BLaER1 treated with 17β-estradiol and CSF1 and Interleukin-3, amounts not matched to agents 10 nM and 100 nM (cell line): ENCODE data around the gene PPP1R13L.

Experiments used
- H3K27ac ChIP-seq, 11 experiments: shearing (Covaris generic); formaldehyde crosslinking; 2 replicates each; pipeline ENCODE4 v1.8.1; 2022
- H3K27me3 ChIP-seq, 11 experiments: shearing (Covaris generic); formaldehyde crosslinking; 2 replicates each; pipeline ENCODE4 v1.8.1; 2022
- H3K36me3 ChIP-seq, 11 experiments: shearing (Covaris generic); formaldehyde crosslinking; 2 replicates each; pipeline ENCODE4 v1.8.1; 2022
- H3K4me1 ChIP-seq, 10 experiments: shearing (Covaris generic); formaldehyde crosslinking; 2 replicates each; pipeline ENCODE4 v1.8.1; 2022
- H3K4me2 ChIP-seq, 11 experiments: shearing (Covaris generic); formaldehyde crosslinking; 2 replicates each; pipeline ENCODE4 v1.8.1; 2022
- H3K4me3 ChIP-seq, 10 experiments: shearing (Covaris generic); formaldehyde crosslinking; 2 replicates each; pipeline ENCODE4 v1.8.1; 2022
- H3K9ac ChIP-seq, 11 experiments: shearing (Covaris generic); formaldehyde crosslinking; 2 replicates each; pipeline ENCODE4 v1.8.1; 2022
- H3K9me3 ChIP-seq, 11 experiments: shearing (Covaris generic); formaldehyde crosslinking; replicated peaks in 1 of 11; 2 replicates each; pipeline ENCODE4 v1.8.1; 2022
- H4K20me1 ChIP-seq, 11 experiments: shearing (Covaris generic); formaldehyde crosslinking; 2 replicates each; pipeline ENCODE4 v1.8.1; 2022
- Cebpa-rat ChIP-seq, 11 experiments: shearing (Covaris generic); IDR thresholded peaks; 2 replicates each; pipeline ENCODE4 v1.8.1; 2022

PPP1R13L gene

GRCh38 chr19:45376045-45376724 is 28.7 kb downstream of the PPP1R13L start:
- H3K27ac ChIP-seq, result no peak overlapping the region
- H3K4me2 ChIP-seq, result peak overlapping the region in 8 of 11 experiments; percentile 13 to 47 (median 32); a peak in 11 of 22 replicates

GRCh38 chr19:45370410-45371204 is 34.3 kb downstream of the PPP1R13L start, which contains the start of gene ERCC2:
ERCC2 (minus strand) TSS chr19:45370573; CDS start chr19:45370540, 33 bp downstream.
- Histone ChIP-seq H3K27ac (peak within 1 kb of the TSS; percentile 53 to 82 (median 78); a peak in 21 of 22 replicates), H3K36me3 (peaks cover 0 to 9% (median 3%) of the 10 kb centered on the region in 11 experiments; a peak in 8 of 22 replicates), H3K27me3 (no peaks in the 10 kb centered on the region), H3K4me1 (peaks cover 31 to 42% (median 34%) of the 10 kb centered on the region in 10 experiments), H4K20me1 (no peaks in the 10 kb centered on the region; a peak in 1 of 22 replicates), H3K4me2 (peak within 1 kb of the TSS; percentile 87 to 99 (median 95)), H3K4me3 (peak within 1 kb of the TSS; percentile 63 to 86 (median 78)), H3K9me3 (no peaks in the 10 kb centered on the region), H3K9ac (peak within 1 kb of the TSS; percentile 71 to 86 (median 82))
- no peak for TF ChIP-seq Cebpa-rat (IDR thresholded peaks at IDR 0.05)

More at GRCh38 chr19:45376045-45376724, 28.7 kb downstream of the PPP1R13L start:
- H3K4me3 ChIP-seq, result no peak overlapping the region
- H3K27me3 ChIP-seq, result no peaks in the 10 kb centered on the region
- H3K4me1 ChIP-seq, result peaks cover 7 to 18% (median 12%) of the 10 kb centered on the region in 10 experiments; a peak in 18 of 20 replicates
- no peaks in the 10 kb centered on the region for H4K20me1 ChIP-seq
- no peak overlapping the region for H3K9ac ChIP-seq
- no peak for TF ChIP-seq Cebpa-rat (IDR thresholded peaks at IDR 0.05)
- H3K36me3 ChIP-seq, result no peaks in the 10 kb centered on the region
- no peaks in the 10 kb centered on the region for H3K9me3 ChIP-seq

DNA sequence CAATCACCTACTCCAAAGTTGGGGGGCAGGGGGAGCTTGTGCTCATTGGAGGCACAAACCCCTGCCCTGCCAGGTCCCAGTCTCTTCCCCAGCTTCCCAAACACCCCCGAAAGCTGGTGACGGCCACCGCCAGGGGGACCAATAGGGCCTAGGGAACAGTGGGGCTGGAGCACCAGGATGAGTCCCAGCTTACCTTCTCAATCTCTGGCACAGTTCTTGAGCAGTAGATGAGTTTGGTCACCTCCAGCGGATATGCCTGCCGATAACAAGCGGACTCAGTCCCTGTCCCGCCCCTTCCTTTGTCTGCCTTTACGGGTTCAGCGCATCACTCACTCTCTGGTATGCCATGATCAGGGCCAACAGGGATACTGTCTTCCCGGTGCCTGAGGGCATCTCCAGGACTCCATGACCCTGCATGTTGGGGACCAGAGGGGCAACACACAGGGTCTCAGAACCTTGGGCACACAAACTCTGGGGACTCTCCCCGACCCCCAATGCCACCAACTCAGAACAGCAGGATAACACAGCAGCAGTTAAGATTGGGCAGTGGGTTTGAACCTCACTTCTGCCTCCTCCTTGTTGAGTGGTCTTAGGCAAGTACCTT is 36.0 kb downstream of the PPP1R13L start:
- Histone ChIP-seq H3K9me3 (no peaks in the 10 kb centered on the region), H3K4me2 (peak overlapping the region; percentile 87 to 99 (median 95); a peak in 20 of 22 replicates), H3K4me1 (peaks cover 31 to 42% (median 34%) of the 10 kb centered on the region in 10 experiments), H4K20me1 (peaks cover 0 to 4% (median 0%) of the 10 kb centered on the region in 11 experiments; a peak in 2 of 22 replicates), H3K9ac (peak overlapping the region in 1 of 11 experiments; percentile 83; a peak in 3 of 22 replicates), H3K4me3 (no peak overlapping the region; a peak in 1 of 20 replicates), H3K27ac (no peak overlapping the region), H3K36me3 (peaks cover 8 to 26% (median 18%) of the 10 kb centered on the region in 11 experiments; a peak in 18 of 22 replicates), H3K27me3 (no peaks in the 10 kb centered on the region)
- TF ChIP-seq Cebpa-rat (IDR thresholded peaks at IDR 0.05), result no peak

- Histone ChIP-seq H4K20me1 (peaks cover 0 to 11% (median 0%) of the 10 kb centered on the region in 11 experiments; a peak in 2 of 22 replicates), H3K36me3 (peaks cover 15 to 34% (median 24%) of the 10 kb centered on the region in 11 experiments; a peak in 19 of 22 replicates), H3K9ac (no peak overlapping the region), H3K4me2 (peak overlapping the region in 4 of 11 experiments; percentile 0 to 99 (median 94); a peak in 4 of 22 replicates), H3K4me3 (no peak overlapping the region), H3K9me3 (no peaks in the 10 kb centered on the region), H3K27ac (no peak overlapping the region), H3K27me3 (no peaks in the 10 kb centered on the region), H3K4me1 (peaks cover 31 to 42% (median 34%) of the 10 kb centered on the region in 10 experiments)
- no peak for TF ChIP-seq Cebpa-rat (IDR thresholded peaks at IDR 0.05)
Observed at GRCh38 chr19:45368127-45368526, 36.7 kb downstream of the PPP1R13L start.

DNA sequence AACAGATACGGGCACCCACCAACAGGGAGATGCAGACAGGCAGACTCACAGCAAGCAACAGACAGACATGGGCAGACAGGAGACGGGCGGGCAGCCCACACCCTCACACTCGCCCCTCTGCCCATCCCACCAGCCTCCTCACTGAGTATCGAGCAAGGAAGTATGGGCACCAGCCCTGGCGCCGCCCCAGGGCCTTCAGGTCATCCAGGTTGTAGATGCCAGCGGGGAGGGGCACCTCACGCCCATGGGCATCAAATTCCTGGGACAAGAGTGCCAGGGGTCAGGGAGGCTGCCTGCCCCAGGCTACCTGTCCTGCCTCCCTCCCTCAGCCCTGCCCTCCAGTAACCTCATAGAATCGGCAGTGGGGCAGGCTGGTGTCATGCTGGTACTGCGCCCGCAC is 40.2 kb downstream of the PPP1R13L start:
- Histone ChIP-seq H3K36me3 (peaks cover 32 to 65% (median 54%) of the 10 kb centered on the region in 11 experiments), H3K9ac (no peak overlapping the region; a peak in 1 of 22 replicates)

DNA sequence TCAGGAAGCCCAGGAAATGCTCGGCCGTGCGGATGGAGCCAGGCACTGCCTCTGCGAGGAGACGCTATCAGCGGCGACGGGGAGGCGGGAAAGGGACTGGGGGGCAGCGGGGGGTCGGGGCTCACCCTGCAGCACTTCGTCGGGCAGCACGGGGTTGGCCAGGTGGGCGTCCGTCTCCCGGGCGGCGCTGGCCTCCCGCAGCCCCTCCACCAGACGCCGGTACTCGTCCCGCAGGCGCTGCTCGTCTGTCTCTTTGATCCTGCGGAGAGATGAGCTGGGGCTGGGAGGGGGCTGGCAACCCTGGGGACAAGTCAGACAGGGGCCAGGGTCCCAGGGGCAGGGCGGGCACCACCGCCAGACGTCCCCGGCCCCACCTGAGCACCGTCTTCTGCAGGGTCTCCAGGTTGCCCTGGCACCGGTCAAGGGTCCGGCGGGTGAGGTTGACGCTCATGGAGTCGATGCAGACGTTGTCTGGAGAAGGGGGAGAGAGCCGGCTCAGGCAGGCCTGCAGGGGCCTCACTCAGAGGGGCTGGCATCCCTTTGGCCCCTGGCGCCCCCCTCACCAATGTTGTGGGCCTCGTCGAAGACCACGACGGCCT is 40.9 kb downstream of the PPP1R13L start:
- Histone ChIP-seq H3K9ac (no peak overlapping the region), H4K20me1 (peaks cover 0 to 24% (median 0%) of the 10 kb centered on the region in 11 experiments; a peak in 2 of 22 replicates), H3K4me1 (peaks cover 13 to 25% (median 18%) of the 10 kb centered on the region in 10 experiments; a peak in 19 of 20 replicates), H3K4me3 (no peak overlapping the region), H3K27me3 (no peaks in the 10 kb centered on the region), H3K36me3 (peaks cover 40 to 72% (median 60%) of the 10 kb centered on the region in 11 experiments), H3K4me2 (no peak overlapping the region), H3K9me3 (no peaks in the 10 kb centered on the region), H3K27ac (no peak overlapping the region)
- no peak for TF ChIP-seq Cebpa-rat (IDR thresholded peaks at IDR 0.05)

More for the DNA sequence above, 40.2 kb downstream of the PPP1R13L start:
- TF ChIP-seq Cebpa-rat (IDR thresholded peaks at IDR 0.05), result no peak
- no peak overlapping the region for H3K4me2 ChIP-seq
- no peaks in the 10 kb centered on the region for H3K9me3 ChIP-seq
- H3K27me3 ChIP-seq, result no peaks in the 10 kb centered on the region
- peaks cover 0 to 24% (median 0%) of the 10 kb centered on the region in 11 experiments; a peak in 2 of 22 replicates for H4K20me1 ChIP-seq
- H3K4me3 ChIP-seq, result no peak overlapping the region
- peaks cover 20 to 32% (median 26%) of the 10 kb centered on the region in 10 experiments for H3K4me1 ChIP-seq
- H3K27ac ChIP-seq, result no peak overlapping the region

DNA sequence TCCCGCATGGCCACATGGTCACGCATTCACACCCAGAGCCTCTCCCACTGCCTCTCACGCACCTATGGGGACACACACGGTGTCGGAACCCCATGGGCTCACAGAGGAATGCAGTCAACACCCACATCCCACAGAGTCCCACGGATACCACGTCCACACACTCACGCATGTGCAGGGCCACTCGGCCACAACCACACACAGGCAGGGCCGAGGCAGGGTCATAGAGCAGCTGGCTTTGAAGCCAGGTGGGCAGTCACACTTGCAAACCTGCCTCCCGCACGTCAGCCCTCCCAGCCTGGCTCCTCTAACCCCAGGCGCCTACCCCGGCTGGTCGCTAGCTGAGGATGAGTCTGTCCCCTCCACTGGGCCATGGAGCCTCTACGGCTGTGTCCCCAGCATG is 42.6 kb downstream of the PPP1R13L start:
- H3K27ac ChIP-seq, result no peak overlapping the region
- H3K9me3 ChIP-seq, result no peaks in the 10 kb centered on the region
- no peak overlapping the region for H3K4me3 ChIP-seq
- peaks cover 7 to 11% (median 9%) of the 10 kb centered on the region in 10 experiments; a peak in 16 of 20 replicates for H3K4me1 ChIP-seq
- no peaks in the 10 kb centered on the region for H3K27me3 ChIP-seq
- no peak overlapping the region for H3K4me2 ChIP-seq
- TF ChIP-seq Cebpa-rat (IDR thresholded peaks at IDR 0.05), result no peak
- H4K20me1 ChIP-seq, result peaks cover 0 to 34% (median 0%) of the 10 kb centered on the region in 11 experiments; a peak in 2 of 22 replicates
- H3K9ac ChIP-seq, result no peak overlapping the region
- H3K36me3 ChIP-seq, result peaks cover 46 to 84% (median 77%) of the 10 kb centered on the region in 11 experiments

DNA sequence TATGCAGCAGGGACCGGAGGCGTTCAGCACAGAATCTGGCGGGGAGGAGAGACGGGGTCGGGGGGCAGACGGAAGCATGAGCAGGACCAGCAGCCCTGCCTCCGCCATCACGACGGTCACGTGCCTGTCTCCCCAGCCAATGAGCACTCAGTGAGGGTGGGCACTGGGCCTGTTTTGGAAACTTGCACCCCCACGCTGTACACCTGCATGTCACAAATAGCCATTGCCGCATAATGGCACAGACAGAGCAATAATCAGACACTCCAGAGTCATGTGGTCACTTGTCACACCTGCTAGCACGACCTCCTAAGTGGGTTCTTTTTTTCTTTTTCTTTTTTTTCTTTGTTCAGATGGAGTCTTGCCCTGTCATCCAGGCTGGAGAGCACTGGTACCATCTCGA is 43.3 kb downstream of the PPP1R13L start:
- H3K9ac ChIP-seq, result no peak overlapping the region
- H3K4me1 ChIP-seq, result peaks cover under 1 to 5% (median 3%) of the 10 kb centered on the region in 10 experiments; a peak in 14 of 20 replicates
- no peak for TF ChIP-seq Cebpa-rat (IDR thresholded peaks at IDR 0.05)
- H4K20me1 ChIP-seq, result peaks cover 0 to 40% (median 0%) of the 10 kb centered on the region in 11 experiments; a peak in 3 of 22 replicates
- H3K36me3 ChIP-seq, result peaks cover 53 to 91% (median 84%) of the 10 kb centered on the region in 11 experiments
- H3K4me2 ChIP-seq, result no peak overlapping the region
- H3K27ac ChIP-seq, result no peak overlapping the region
- H3K9me3 ChIP-seq, result no peaks in the 10 kb centered on the region
- H3K27me3 ChIP-seq, result no peaks in the 10 kb centered on the region
- H3K4me3 ChIP-seq, result no peak overlapping the region
